Measurements from ENCODE around the gene HS6ST2.

GRCh38 chrX:132714913-132715312 lies 243.5 kb downstream of the HS6ST2 start:
- no peak for TF ChIP-seq ZFP41 (tag by site-specific recombination; IDR thresholded peaks at IDR 0.05; ENCODE audit: borderline replicate concordance)
- no peak for TF ChIP-seq CTCF (tag by site-specific recombination; IDR thresholded peaks at IDR 0.05)
- TF ChIP-seq SCRT1 (tag by site-specific recombination; IDR thresholded peaks at IDR 0.05; ENCODE audit: borderline replicate concordance), result no peak
- no peak for TF ChIP-seq HOXA7 (CRISPR knock-in tag; IDR thresholded peaks at IDR 0.05; ENCODE audit: borderline replicate concordance)
- TF ChIP-seq PATZ1 (tag by site-specific recombination; IDR thresholded peaks at IDR 0.05), result no peak
- TF ChIP-seq ATF2 (tag by site-specific recombination; IDR thresholded peaks at IDR 0.05; ENCODE audit: low read depth), result no peak
- TF ChIP-seq TCF7L2 (IDR thresholded peaks at IDR 0.05; ENCODE audit: borderline replicate concordance, low read depth, low read length), result no peak
- TF ChIP-seq ZNF155 (tag by site-specific recombination; IDR thresholded peaks at IDR 0.05), result no peak
- TF ChIP-seq ZNF394 (tag by site-specific recombination; IDR thresholded peaks at IDR 0.05; ENCODE audit: borderline replicate concordance), result no peak
- TF ChIP-seq ZNF335 (tag by site-specific recombination; conservative IDR thresholded peaks at IDR 0.05), result no peak
- TF ChIP-seq PBX3 (CRISPR knock-in tag; IDR thresholded peaks at IDR 0.05), result no peak
- no peak for TF ChIP-seq ZNF626 (tag by site-specific recombination; IDR thresholded peaks at IDR 0.05)
- no peak for TF ChIP-seq ZBTB49 (tag by site-specific recombination; IDR thresholded peaks at IDR 0.05; ENCODE audit: low read depth)
- no peak for TF ChIP-seq SALL2 (tag by site-specific recombination; IDR thresholded peaks at IDR 0.05; ENCODE audit: borderline replicate concordance)
